H7 (cell line): ENCODE data around the gene CCDC146. TPM values are rescaled to one million over a fixed set of nuclear protein-coding genes. Genes with fewer than 3 reads are reported as not detected.

Source experiments
- DNase-seq: peaks from one replicate; pipeline ENCODE4 v3.0.0; 2012
- H3K27me3 ChIP-seq: 2 replicates; pipeline ENCODE4 v1.6.0; 2011; ENCODE audit warnings: mild to moderate bottlenecking, low read length; ENCODE audit not compliant: control insufficient read depth, insufficient read depth
- H3K36me3 ChIP-seq: replicated peaks from 2 replicates; pipeline ENCODE4 v1.5.1; 2011; ENCODE audit warnings: low read length; ENCODE audit not compliant: control insufficient read depth, insufficient read depth
- H3K4me3 ChIP-seq: 2 replicates; pipeline ENCODE4 v1.5.1; 2011; ENCODE audit warnings: low read depth, mild to moderate bottlenecking, control low read depth, low read length, moderate library complexity; ENCODE audit not compliant: insufficient read depth
- total RNA-seq: library from RNA; depleted of rRNA; stranded (reverse); fragments of >200 nt; shearing (Covaris generic); gene quantifications from 2 replicates; pipeline ENCODE4 v1.2.3, GENCODE V29; 2014

The CCDC146 gene
- total RNA-seq, 1 experiment from 2014 or later = 2.3 TPM

- H3K36me3 ChIP-seq = no peaks in the 10 kb centered on the region
- H3K4me3 ChIP-seq = no peak overlapping the region
- no peaks in the 10 kb centered on the region for H3K27me3 ChIP-seq
- DNase-seq = no peak
These were observed 170.6 kb downstream of the CCDC146 start for GRCh38 chr7:77293046-77293445.

- H3K27me3 ChIP-seq = no peaks in the 10 kb centered on the region
- H3K4me3 ChIP-seq = no peak overlapping the region
- no peaks in the 10 kb centered on the region for H3K36me3 ChIP-seq
- no peak for DNase-seq
These were observed 173.1 kb downstream of the CCDC146 start for GRCh38 chr7:77295549-77295948.

GRCh38 chr7:77306231-77307067, 184.0 kb downstream of the CCDC146 start:
- Histone ChIP-seq H3K36me3 (no peaks in the 10 kb centered on the region), H3K4me3 (no peak overlapping the region), H3K27me3 (no peaks in the 10 kb centered on the region)
- no peak for DNase-seq

GRCh38 chr7:77308792-77309191, 186.4 kb downstream of the CCDC146 start:
- DNase-seq = no peak
- no peaks in the 10 kb centered on the region for H3K36me3 ChIP-seq
- H3K27me3 ChIP-seq = no peaks in the 10 kb centered on the region
- H3K4me3 ChIP-seq = no peak overlapping the region

- Histone ChIP-seq H3K4me3 (no peak overlapping the region), H3K36me3 (no peaks in the 10 kb centered on the region), H3K27me3 (no peaks in the 10 kb centered on the region)
- no peak for DNase-seq
These were observed 187.4 kb downstream of the CCDC146 start for GRCh38 chr7:77309714-77310220.

GRCh38 chr7:77310982-77311381, 188.6 kb downstream of the CCDC146 start:
- no peaks in the 10 kb centered on the region for H3K27me3 ChIP-seq
- DNase-seq = no peak
- H3K4me3 ChIP-seq = no peak overlapping the region
- no peaks in the 10 kb centered on the region for H3K36me3 ChIP-seq

GRCh38 chr7:77313085-77313484, 190.7 kb downstream of the CCDC146 start:
- no peak overlapping the region for H3K4me3 ChIP-seq
- no peaks in the 10 kb centered on the region for H3K27me3 ChIP-seq
- H3K36me3 ChIP-seq = no peaks in the 10 kb centered on the region
- DNase-seq = no peak

GRCh38 chr7:77313876-77314480, 191.6 kb downstream of the CCDC146 start:
- DNase-seq = no peak
- no peaks in the 10 kb centered on the region for H3K27me3 ChIP-seq
- no peak overlapping the region for H3K4me3 ChIP-seq

GRCh38 chr7:77315182-77315591, 192.8 kb downstream of the CCDC146 start:
- H3K4me3 ChIP-seq = no peak overlapping the region
- no peaks in the 10 kb centered on the region for H3K27me3 ChIP-seq
- no peak for DNase-seq

More at GRCh38 chr7:77313876-77314480, 191.6 kb downstream of the CCDC146 start:
- no peaks in the 10 kb centered on the region for H3K36me3 ChIP-seq

GRCh38 chr7:77316219-77316978, 194.0 kb downstream of the CCDC146 start:
- H3K27me3 ChIP-seq = no peaks in the 10 kb centered on the region
- no peak overlapping the region for H3K4me3 ChIP-seq
- H3K36me3 ChIP-seq = no peaks in the 10 kb centered on the region
- DNase-seq = no peak

More at GRCh38 chr7:77315182-77315591, 192.8 kb downstream of the CCDC146 start:
- H3K36me3 ChIP-seq = no peaks in the 10 kb centered on the region

GRCh38 chr7:77318019-77318418, 195.6 kb downstream of the CCDC146 start:
- H3K27me3 ChIP-seq = no peaks in the 10 kb centered on the region
- H3K4me3 ChIP-seq = no peak overlapping the region
- no peak for DNase-seq
- H3K36me3 ChIP-seq = no peaks in the 10 kb centered on the region

GRCh38 chr7:77320137-77320536, 197.7 kb downstream of the CCDC146 start:
- Histone ChIP-seq H3K4me3 (no peak overlapping the region), H3K36me3 (no peaks in the 10 kb centered on the region), H3K27me3 (no peaks in the 10 kb centered on the region)
- DNase-seq = no peak

- H3K27me3 ChIP-seq = no peaks in the 10 kb centered on the region
- no peak overlapping the region for H3K4me3 ChIP-seq
- no peak for DNase-seq
- no peaks in the 10 kb centered on the region for H3K36me3 ChIP-seq
These were observed 198.3 kb downstream of the CCDC146 start for GRCh38 chr7:77320714-77321113.

- Histone ChIP-seq H3K36me3 (no peaks in the 10 kb centered on the region), H3K27me3 (no peaks in the 10 kb centered on the region), H3K4me3 (no peak overlapping the region)
- no peak for DNase-seq
These were observed 198.9 kb downstream of the CCDC146 start for GRCh38 chr7:77321300-77321699.
